MCF 10A (cell line): ENCODE results near the gene IL10RA. TPM values are rescaled to one million over a fixed set of nuclear protein-coding genes. Genes with fewer than 3 reads are reported as not detected.

Experiments used
- total RNA-seq: library from RNA; stranded (reverse); gene quantifications from 2 replicates; pipeline ENCODE4 v1.2.3, GENCODE V29; 2022

Gene IL10RA
- total RNA-seq, 1 experiment from 2014 or later: not detected

Other genes starting within 250 kb of the IL10RA start
- not detected in 2 replicates for gene DSCAML1, start 189.2 kb upstream of the IL10RA start, total RNA-seq
- not detected in 2 replicates for gene FXYD2, start 161.7 kb upstream of the IL10RA start, total RNA-seq
- gene FXYD6, start 109.7 kb upstream of the IL10RA start, total RNA-seq: not detected in 2 replicates
- gene TMPRSS13, start 57.0 kb upstream of the IL10RA start, total RNA-seq: not detected in 2 replicates
- not detected in 2 replicates for gene TMPRSS4, start 90.7 kb downstream of the IL10RA start, total RNA-seq
- gene SMIM35, start 100.6 kb downstream of the IL10RA start, total RNA-seq: not detected in 2 replicates
- 0.32 TPM in 1 of 2 replicates, not detected in the other for gene SCN4B, start 166.4 kb downstream of the IL10RA start, total RNA-seq
- gene SCN2B, start 190.2 kb downstream of the IL10RA start, total RNA-seq: not detected in 2 replicates
- gene JAML, start 238.6 kb downstream of the IL10RA start, total RNA-seq: 0.10 TPM in 1 of 2 replicates, not detected in the other